ENCODE data around the gene FAM120AOS.
A peak's percentile ranks its signal among the peaks of the same experiment; 100 is the strongest.

Gene FAM120AOS

DNA sequence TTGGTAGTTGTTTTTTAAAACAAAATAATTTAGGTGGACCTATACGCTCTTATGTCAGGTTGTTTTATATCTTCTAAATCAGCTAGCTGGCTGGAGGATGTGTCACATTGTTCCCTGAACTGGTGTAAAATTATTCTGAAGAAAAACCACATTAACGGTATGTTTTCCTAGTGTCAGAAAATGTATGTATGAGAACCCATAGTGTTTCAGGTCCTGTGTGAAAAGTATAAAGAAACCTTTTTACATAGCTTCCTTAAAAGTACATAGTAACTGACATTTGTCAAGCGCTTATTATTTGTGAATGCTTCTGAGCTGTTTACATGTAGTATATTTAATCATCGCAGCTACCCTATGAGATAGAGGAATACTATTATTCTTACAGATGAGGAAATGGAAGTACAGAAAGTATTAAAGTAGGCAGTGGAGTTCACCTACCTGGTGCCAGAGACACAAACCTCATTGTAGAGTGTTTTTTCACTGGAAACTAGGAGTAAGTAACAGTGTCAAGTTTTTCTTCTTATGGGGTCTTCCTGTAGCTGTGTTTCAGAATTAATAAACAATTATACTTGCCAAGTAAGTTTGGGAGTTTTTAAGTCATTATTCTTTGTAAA lies 10.4 kb upstream of the FAM120AOS start:
- H3K9ac ChIP-seq (ENCODE audit: low read length) = peak overlapping the region; percentile 20; the same call in 1 of the 2 replicates
- H3K27ac ChIP-seq (ENCODE audit: low read depth, low read length) = peak overlapping the region; percentile 70
- H2AFZ ChIP-seq (ENCODE audit: low read depth, low read length, severe bottlenecking) = no peak overlapping the region
- peak overlapping the region; percentile 62 for H3K4me2 ChIP-seq (ENCODE audit: low read depth, low read length, poor library complexity, severe bottlenecking)
- TF ChIP-seq, protein P1, sequence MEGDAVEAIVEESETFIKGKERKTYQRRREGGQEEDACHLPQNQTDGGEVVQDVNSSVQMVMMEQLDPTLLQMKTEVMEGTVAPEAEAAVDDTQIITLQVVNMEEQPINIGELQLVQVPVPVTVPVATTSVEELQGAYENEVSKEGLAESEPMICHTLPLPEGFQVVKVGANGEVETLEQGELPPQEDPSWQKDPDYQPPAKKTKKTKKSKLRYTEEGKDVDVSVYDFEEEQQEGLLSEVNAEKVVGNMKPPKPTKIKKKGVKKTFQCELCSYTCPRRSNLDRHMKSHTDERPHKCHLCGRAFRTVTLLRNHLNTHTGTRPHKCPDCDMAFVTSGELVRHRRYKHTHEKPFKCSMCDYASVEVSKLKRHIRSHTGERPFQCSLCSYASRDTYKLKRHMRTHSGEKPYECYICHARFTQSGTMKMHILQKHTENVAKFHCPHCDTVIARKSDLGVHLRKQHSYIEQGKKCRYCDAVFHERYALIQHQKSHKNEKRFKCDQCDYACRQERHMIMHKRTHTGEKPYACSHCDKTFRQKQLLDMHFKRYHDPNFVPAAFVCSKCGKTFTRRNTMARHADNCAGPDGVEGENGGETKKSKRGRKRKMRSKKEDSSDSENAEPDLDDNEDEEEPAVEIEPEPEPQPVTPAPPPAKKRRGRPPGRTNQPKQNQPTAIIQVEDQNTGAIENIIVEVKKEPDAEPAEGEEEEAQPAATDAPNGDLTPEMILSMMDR (IDR thresholded peaks at IDR 0.05; ENCODE audit: insufficient read depth, low read length, poor library complexity, severe bottlenecking) = no peak
- no peak for TF ChIP-seq EZH2phosphoT487 (conservative IDR thresholded peaks at IDR 0.05; ENCODE audit: low read length)
- H3K79me2 ChIP-seq (ENCODE audit: insufficient read depth, low read length) = peaks cover 100% of the 10 kb centered on the region
- no peaks in the 10 kb centered on the region for H3K9me2 ChIP-seq (replicated peaks; ENCODE audit: insufficient read depth, low read length)
- H3K4me3 ChIP-seq (ENCODE audit: insufficient read depth, low read length, poor library complexity, severe bottlenecking) = peak overlapping the region; percentile 26
- H3K9me3 ChIP-seq (ENCODE audit: insufficient read depth, low read length) = no peaks in the 10 kb centered on the region
- no peaks in the 10 kb centered on the region for H3K27me3 ChIP-seq (ENCODE audit: low read length)
- H3F3A ChIP-seq (ENCODE audit: insufficient read depth) = peaks cover 11% of the 10 kb centered on the region; the same call in 1 of the 2 replicates
- H4K20me1 ChIP-seq (ENCODE audit: low read depth, low read length) = no peaks in the 10 kb centered on the region
- H3K36me3 ChIP-seq (ENCODE audit: low read length) = no peaks in the 10 kb centered on the region

DNA sequence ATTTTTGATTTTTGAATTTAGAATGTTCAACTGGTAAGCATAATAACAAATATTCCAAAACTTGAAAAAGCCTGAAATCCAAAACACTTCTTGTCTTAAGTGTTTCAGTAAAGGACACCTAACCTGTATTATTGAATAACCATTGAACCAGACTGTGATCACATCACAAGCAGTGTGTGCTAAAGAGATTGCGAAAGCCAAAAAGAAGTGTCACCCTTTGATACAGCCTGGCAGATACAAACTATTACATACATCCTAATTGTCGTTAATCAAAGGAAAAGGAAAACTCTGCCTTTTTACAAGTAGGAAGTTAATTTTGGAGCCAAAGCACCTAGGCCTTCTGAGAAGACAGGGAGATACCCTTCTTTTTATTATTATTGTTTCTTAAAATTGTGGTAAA lies 8.4 kb upstream of the FAM120AOS start:
- Histone ChIP-seq H3K4me3 (ENCODE audit: insufficient read depth, low read length, poor library complexity, severe bottlenecking) (no peak overlapping the region), H4K20me1 (ENCODE audit: low read depth, low read length) (no peaks in the 10 kb centered on the region; the same call in 1 of the 2 replicates), H3K79me2 (ENCODE audit: insufficient read depth, low read length) (peaks cover 100% of the 10 kb centered on the region), H3K36me3 (ENCODE audit: low read length) (no peaks in the 10 kb centered on the region), H3K9ac (ENCODE audit: low read length) (no peak overlapping the region), H3K9me3 (ENCODE audit: insufficient read depth, low read length) (no peaks in the 10 kb centered on the region), H2AFZ (ENCODE audit: low read depth, low read length, severe bottlenecking) (no peak overlapping the region), H3K4me2 (ENCODE audit: low read depth, low read length, poor library complexity, severe bottlenecking) (no peak overlapping the region), H3K27ac (ENCODE audit: low read depth, low read length) (no peak overlapping the region), H3K27me3 (ENCODE audit: low read length) (no peaks in the 10 kb centered on the region), H3F3A (ENCODE audit: insufficient read depth) (peaks cover 11% of the 10 kb centered on the region; the same call in 1 of the 2 replicates), H3K9me2 (replicated peaks; ENCODE audit: insufficient read depth, low read length) (no peaks in the 10 kb centered on the region)
- TF ChIP-seq, protein P1 (IDR thresholded peaks at IDR 0.05; ENCODE audit: insufficient read depth, low read length, poor library complexity, severe bottlenecking) = no peak

DNA sequence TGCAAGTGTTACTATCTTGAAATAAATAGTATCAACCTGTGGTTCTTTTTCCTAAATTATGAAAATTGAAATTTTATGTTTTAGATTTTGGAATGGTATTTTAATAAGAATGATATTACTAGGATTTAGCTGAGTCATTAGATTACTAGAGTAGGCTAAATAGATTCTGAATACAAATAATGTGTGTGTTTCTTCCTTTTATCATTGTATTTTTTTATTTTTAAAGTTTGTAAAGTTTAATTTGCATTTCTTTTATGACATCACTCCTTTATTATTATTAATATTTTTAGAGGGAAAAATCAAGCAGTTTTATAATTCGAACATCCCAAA lies 8.0 kb upstream of the FAM120AOS start:
- no peak overlapping the region for H3K9ac ChIP-seq (ENCODE audit: low read length)

More for the DNA sequence above, 8.0 kb upstream of the FAM120AOS start:
- H3K9me2 ChIP-seq (replicated peaks; ENCODE audit: insufficient read depth, low read length) = no peaks in the 10 kb centered on the region
- H3F3A ChIP-seq (ENCODE audit: insufficient read depth) = peaks cover 11% of the 10 kb centered on the region; the same call in 1 of the 2 replicates
- no peaks in the 10 kb centered on the region; the same call in 1 of the 2 replicates for H4K20me1 ChIP-seq (ENCODE audit: low read depth, low read length)
- H3K79me2 ChIP-seq (ENCODE audit: insufficient read depth, low read length) = peaks cover 100% of the 10 kb centered on the region
- H3K27me3 ChIP-seq (ENCODE audit: low read length) = no peaks in the 10 kb centered on the region
- no peak overlapping the region for H3K4me2 ChIP-seq (ENCODE audit: low read depth, low read length, poor library complexity, severe bottlenecking)
- H3K4me3 ChIP-seq (ENCODE audit: insufficient read depth, low read length, poor library complexity, severe bottlenecking) = no peak overlapping the region
- H3K27ac ChIP-seq (ENCODE audit: low read depth, low read length) = 0 out of 2 replicates have a peak overlapping the region, but pooled peaks have one; percentile 22
- no peak for TF ChIP-seq EZH2phosphoT487 (conservative IDR thresholded peaks at IDR 0.05; ENCODE audit: low read length)
- TF ChIP-seq, protein P1 (IDR thresholded peaks at IDR 0.05; ENCODE audit: insufficient read depth, low read length, poor library complexity, severe bottlenecking) = no peak
- no peaks in the 10 kb centered on the region; the same call in 1 of the 2 replicates for H3K36me3 ChIP-seq (ENCODE audit: low read length)
- H2AFZ ChIP-seq (ENCODE audit: low read depth, low read length, severe bottlenecking) = no peak overlapping the region
- no peaks in the 10 kb centered on the region for H3K9me3 ChIP-seq (ENCODE audit: insufficient read depth, low read length)
